Measurements from ENCODE around the gene KCNA1. TPM values are rescaled to one million over a fixed set of nuclear protein-coding genes. Genes with fewer than 3 reads are reported as not detected.

The KCNA1 gene
- total RNA-seq, 1 donor from 2014 or later: 5.2 TPM

DNA sequence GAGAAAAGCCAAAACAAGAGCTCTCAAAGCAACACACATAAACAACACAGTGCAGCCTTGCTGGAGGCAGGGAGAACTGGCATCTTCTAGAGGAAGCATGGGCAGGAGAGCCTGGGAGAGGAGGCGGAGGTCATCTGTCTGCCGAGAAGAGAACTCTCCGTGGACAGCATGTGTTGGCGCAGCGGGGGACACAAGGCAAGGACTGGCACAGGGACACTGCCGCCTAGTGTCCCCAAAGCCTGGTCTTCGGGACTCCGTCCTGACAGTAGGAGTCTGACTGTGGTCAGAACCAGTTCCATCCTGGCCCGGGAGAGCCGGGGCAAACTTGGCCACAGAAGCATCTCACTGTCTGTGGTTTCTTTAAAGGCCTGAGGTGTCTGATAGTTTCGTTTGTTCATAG, 47.3 kb downstream of the KCNA1 start:
- no peak for ATAC-seq
- DNase-seq (ENCODE audit: low spot score): no peak
- intact Hi-C loops (cut with DNase I): no loop called here

DNA sequence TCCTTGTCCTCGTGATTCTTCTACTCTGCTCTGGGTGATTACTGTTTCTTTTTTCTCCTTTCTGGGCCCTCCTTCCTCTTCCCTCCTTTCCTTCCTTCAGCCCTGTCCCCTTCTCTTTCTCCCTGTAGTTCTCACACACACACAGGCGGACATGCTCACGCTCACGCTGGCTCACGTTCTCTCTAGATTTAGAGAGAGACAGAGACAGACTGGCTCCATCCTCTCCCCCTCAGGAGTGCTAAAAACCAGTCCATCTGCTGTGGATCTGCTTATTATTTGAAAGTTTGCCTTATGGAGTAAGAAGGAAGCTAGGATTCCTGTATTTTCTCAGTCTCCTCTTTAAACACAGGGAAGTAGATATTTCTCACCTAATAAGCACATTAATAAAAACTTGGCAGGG, 48.1 kb downstream of the KCNA1 start:
- DNase-seq (ENCODE audit: low spot score): no peak
- intact Hi-C loops (cut with DNase I): no loop called here
- no peak for ATAC-seq

DNA sequence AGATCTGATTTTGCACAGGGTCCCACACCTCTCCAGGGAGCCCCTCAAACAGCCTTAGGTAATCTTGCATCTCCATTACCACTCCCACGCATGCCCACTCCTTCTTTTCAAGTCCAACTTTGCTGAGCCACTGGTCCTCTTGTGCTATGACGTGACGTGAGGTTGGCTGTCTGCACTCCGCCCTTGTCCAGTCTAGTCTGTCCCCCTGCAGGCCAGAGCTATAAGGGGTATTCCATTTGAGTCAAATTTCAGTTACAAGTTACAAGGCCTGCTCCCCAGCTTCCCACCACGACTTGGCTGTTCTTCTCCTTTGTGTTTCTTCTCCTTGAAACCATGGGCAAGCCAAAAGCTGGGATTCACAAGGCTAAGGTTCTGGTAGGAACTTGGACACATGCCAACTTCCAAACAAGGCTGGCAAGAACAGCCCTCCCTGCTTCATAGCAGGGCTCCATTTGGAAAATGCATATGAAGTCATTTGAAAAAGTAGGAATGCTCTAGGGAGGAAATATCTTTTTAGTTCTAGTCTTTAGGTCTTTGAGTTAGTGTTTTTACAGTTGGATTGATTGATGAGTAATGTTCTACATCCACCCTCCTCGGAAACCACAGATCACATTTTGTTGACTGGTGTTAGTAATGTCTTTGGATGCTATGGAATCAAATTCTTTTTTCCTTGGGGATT, 49.1 kb downstream of the KCNA1 start:
- DNase-seq (ENCODE audit: low spot score): no peak
- ATAC-seq: no peak
- intact Hi-C loops (cut with DNase I): no loop called here

DNA sequence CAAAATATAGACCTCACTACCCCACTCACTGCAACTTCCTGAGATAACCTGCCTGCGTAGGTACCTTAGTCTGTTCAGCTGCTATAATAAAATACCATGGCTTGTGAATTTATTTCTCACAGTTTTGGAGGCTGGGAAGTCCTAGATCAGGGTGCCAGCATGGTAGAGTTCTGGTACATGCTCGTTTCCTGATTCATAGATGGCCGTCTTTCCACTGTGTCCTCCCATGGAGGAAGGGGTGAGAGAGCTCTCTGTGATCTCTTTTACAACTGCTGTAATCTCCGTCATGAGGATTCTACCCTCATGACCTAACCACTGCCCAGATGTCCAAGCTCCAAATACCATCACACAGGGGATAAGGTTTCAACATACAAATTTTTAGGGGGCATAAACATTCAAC, 49.7 kb downstream of the KCNA1 start:
- no peak for DNase-seq (ENCODE audit: low spot score)

DNA sequence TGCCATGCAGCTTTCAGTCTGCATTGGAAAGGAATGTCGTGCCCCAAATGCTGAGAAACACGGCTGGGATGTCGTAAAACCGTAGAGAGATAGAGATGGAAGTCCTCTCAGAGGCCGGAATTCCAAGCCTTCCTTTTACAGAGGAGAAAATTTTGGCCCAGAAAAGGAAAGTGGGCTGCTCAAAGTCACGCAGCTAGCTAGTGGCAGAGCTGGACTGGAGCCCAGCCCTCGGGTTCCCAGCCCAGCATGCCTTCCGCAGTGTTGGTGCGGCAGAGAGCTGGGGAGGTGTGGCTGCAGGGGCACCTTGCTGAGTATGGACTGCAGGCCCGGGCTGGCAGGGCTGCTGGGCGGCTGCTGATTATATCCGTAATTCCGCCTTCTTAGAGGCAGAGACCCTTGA, 50.3 kb downstream of the KCNA1 start:
- intact Hi-C loops (cut with DNase I): no loop called here
- ATAC-seq: no peak
- no peak for DNase-seq (ENCODE audit: low spot score)

More for the DNA sequence above, 49.7 kb downstream of the KCNA1 start:
- no peak for ATAC-seq
- intact Hi-C loops (cut with DNase I): no loop called here

DNA sequence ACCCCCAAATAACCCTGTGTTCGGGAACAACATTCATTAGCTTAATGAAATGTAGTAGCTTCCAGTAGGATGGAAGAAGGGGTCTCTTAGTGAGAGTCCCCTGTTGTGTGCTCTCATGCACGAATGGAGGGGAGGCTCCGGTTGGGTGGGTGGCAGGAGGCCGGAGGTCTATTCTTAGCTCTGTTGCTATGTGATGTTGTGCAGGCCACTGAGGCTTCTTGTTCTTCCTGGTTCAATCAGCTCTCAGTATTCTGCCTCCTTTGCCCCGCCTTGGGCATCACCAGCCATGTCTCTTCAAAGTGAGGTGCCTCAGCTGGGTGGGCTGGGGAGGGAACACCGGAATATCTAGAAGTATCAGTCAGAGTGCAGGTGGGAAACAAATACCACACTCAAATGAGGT, 50.8 kb downstream of the KCNA1 start:
- intact Hi-C loops (cut with DNase I): no loop called here
- DNase-seq (ENCODE audit: low spot score) (no peak), ATAC-seq (no peak)

DNA sequence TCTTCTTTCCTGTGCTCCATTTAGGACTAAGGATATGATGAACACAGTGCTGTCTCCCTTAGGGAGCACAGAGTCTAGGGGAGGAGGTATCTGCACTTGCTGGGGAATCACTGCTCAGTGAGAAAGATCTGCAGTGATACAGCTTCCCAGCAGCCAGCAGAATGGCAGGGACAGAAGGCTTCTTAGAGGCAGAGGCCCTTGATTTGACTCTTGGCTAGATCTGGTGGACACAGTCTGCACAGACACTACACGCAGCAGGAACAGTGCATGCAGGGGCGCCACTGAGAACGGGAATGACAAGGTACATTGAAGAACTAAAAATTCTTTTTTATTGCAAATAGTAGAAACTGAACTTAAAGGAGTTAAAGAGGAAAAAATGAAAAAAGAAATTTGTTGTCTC, 51.6 kb downstream of the KCNA1 start:
- DNase-seq (ENCODE audit: low spot score) (no peak), ATAC-seq (no peak)
- intact Hi-C loops (cut with DNase I): no loop called here

DNA sequence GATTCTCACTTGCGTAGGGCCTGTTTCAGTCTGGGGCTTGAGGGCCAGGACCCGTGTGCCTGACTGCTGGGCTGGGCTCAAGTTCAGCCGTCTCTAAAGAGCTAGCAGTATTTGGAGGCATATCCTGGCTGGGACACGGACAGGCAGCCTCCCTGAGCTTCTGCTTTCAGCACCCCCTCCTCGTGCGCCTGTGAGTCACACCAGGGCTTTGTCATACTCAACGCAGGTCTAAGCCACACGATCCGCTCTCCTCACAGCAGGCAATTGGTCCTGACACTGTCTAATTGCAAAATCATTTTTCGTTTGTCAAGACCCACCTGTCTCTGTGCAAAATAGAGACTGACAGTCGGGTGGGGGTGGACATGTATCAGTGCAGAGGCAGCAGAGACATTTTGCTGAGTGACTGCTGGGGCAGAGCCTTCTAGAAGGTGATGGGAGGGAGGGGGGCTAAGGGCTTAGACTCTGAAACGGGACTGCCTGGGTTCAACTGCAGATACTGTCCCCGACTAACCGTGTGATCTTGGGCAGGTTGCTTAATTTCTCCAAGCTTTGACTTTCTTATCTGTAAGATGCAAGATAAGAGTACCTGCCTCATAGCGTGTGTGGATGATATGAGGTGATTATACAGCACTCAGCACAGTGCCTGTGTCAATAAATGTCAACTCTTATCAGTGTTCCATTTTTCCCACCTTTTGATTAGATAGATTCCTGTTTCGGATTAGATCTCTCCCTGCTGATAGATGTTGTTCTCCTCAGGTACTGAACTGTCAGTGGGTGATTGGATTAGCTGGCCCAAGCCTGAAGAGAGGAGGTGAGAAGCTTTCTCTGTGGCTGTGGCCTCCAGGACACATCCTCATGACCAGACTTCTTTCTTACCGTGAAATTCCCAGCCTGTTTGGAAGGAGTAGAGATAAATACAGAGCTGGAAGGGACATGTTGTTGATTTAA, 53.1 kb downstream of the KCNA1 start:
- DNase-seq (ENCODE audit: low spot score) (no peak), ATAC-seq (no peak)
- intact Hi-C loops (cut with DNase I): no loop called here

Other genes starting within 250 kb of the KCNA1 start
- gene GALNT8, start 189.5 kb upstream of the KCNA1 start, total RNA-seq: 3.7 TPM
- gene KCNA5, start 134.0 kb downstream of the KCNA1 start, total RNA-seq: 0.45 TPM